H54 (cell line): ENCODE measurements around the gene TIA1.
"Not testable (repeated sequence)": the region's sequence is repeated elsewhere in the genome, so short reads cannot be mapped to it uniquely, and the experiment has no call there.

Source experiments
- DNase-seq: peaks from one replicate; pipeline ENCODE4 v3.0.0; 2011; ENCODE audit warnings: low spot score, mixed read lengths; ENCODE audit not compliant: insufficient read length
- FAIRE-seq: peaks from 3 replicates; lab custom pipeline; 2011; peaks lifted over from hg19 to GRCh38; lab: Jason Lieb, UNC
- POLR2A ChIP-seq: IDR thresholded peaks from 2 replicates; pipeline ENCODE4 v1.6.1; 2011; ENCODE audit warnings: low read depth, mild to moderate bottlenecking, low read length

TIA1 gene

DNA sequence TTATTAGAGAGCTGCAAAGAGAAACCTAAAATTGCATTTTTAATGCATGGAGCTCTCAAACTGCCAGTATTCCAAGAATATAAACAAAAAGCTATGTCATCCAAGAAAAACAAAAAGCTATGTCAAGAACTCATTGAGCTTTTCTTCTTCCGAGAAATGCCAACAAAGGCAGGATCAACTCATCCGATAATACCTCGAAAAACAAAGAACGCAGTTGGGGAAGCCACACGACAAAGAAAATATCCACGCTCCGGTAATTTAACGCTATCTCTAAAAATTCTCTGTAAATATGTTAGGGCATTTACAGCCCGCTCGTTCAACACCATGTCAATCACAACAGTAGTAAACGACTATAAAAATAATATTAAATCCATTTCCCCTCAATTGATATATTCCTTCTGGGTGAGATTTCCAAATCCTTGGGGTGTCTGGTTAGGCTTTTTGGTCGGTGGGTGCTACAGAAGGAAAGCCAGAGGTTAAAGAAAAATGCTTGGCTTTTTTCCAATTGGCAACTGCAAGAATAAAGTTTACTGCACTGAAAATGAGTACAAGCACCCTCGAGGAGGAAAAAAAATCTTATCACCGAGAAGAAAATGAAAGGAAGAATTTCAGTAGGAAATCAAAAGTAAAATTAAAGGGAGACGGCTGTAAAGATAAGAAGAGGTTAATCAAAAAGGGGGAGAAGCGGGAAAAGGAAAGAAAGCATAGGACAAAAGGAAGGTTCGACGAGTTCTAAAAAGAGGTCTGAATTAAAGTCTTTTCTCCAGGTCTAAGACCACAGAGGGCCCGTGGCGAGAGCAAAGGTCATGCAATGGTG, 856 bp downstream of the TIA1 start:
- DNase-seq (no peak), FAIRE-seq (peak; percentile 20)

DNA sequence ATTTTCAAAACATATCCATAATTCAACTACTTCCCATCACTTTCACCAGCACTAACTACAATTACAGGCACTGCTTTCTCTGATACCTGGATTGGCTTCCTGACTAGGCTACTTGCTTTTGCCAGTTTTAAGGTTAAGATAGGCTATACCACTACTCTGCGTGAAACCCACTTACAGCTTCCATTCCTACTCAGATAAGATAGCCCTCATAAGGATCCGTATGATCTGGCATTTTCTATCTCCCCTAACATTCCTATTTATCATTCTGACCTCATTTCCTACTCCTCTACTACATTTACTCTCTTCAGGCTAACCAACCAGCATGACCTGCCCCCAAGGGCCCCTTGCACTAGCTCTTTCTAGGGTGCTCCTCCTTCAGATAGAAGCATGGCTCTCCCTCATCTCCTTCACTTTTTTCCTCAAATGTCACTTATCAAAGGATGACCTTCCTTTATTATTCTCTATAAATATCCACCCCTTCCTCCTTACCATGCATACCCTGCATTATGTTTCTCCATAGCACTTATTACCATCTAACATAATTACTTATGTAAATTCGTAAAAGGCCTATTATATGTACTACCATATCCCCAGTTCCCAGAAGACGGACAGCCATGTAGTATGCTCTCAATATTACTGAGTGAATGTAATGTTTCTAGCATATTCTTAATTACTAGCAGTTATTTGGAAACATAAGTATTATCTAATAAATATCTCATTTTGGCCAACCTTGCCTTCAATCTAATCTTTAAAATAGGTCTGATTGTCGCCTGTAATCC, 4.4 kb downstream of the TIA1 start:
- FAIRE-seq (no peak), DNase-seq (no peak)
- no peak for TF ChIP-seq POLR2A

More for the DNA sequence above, 856 bp downstream of the TIA1 start:
- TF ChIP-seq POLR2A: no peak

DNA sequence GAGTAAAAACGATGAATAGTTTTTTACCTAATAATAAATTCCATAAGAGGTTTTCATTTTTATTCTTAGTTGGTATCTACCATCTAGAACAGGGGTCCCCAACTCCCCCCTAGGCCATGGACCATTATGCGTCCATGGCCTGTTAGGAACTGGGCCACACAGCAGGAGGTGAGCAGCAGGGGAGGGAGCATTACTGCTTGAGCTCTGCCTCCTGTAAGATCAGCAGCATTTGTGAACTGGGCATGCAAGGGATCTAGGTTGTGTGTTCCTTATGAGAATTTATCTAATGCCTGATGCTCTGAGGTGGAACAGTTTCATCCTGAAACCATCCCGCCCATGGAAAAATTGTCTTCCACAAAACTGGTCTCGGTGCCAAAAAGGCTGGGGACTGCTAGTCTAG, 5.9 kb downstream of the TIA1 start:
- no peak for FAIRE-seq
- no peak for TF ChIP-seq POLR2A
- DNase-seq: no peak

DNA sequence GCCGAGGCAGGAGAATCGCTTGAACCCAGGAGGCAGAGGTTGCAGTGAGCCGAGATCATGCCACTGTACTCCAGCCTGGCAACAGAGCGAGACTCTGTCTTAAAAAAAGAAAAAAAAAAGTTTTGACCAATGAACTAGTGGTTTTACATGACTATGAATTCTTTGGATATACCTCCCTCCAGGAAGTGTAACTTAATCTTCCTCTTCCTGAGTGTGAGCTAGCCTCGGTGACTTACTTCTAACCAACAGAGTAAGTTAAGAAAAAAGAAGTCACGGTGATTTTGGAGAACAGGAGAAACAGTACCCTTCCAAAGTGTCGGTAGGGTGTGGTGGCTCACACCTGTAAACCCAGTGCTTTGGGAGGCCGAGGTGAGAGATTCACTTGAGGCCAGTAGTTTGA, 7.1 kb downstream of the TIA1 start:
- DNase-seq (no peak), FAIRE-seq (no peak)
- TF ChIP-seq POLR2A: no peak

DNA sequence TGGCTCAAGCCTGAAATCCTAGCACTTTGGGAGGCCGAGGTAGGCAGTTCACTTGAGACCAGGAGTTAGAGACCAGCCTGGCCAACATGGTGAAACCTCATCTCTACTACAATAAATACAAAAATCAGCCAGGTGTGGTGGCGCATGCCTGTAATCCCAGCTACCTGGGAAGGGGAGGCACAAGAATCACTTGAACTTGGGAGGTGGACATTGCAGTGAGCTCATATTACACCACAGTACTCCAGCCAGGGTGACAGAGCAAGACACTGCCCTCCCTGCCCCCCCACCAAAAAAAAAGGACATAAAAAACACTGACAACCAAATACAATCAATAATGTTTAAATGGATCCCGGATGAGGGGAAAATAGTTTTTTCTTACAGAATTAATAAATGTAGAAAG, 7.8 kb downstream of the TIA1 start:
- TF ChIP-seq POLR2A: no peak
- no peak for FAIRE-seq
- no peak for DNase-seq

DNA sequence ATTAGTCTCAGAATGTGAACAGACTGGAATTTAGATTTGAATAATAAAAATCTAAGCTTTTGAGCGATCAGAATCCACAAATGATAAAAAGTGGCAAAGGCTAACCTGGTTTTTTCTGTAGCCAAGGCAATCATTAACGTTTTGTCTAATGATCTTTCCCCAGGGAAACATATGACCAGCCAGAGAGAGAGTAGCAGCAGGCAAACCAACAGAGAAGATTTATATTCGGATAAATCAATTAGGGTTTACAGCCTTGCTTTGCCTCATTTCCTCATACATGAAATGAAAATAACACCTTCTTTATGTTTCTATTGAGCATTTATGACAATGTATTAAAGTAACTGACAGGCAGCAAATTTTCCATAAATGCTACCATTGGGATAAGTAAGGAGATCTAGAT, 14.5 kb downstream of the TIA1 start:
- DNase-seq: no peak
- no peak for FAIRE-seq
- TF ChIP-seq POLR2A: no peak

DNA sequence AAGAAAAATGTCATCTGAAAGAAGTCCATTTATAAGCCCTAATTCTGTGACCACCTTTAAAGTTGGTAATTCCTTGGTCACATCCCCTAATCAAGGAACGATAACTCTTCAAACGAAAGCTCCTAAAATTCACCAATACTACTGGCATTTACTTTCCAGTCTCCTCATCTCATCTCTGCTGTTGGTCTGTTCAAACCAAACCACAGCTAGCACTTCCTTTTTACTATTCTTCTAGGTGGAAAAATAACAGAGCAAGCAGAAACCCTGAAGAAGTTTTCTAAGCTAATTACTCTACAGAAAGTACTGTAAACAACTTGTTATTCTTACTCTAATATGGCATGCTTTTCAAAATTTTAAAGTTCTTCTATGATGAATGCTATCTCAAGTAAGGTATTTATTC, 21.6 kb downstream of the TIA1 start:
- no peak for DNase-seq
- no peak for TF ChIP-seq POLR2A
- no peak for FAIRE-seq

DNA sequence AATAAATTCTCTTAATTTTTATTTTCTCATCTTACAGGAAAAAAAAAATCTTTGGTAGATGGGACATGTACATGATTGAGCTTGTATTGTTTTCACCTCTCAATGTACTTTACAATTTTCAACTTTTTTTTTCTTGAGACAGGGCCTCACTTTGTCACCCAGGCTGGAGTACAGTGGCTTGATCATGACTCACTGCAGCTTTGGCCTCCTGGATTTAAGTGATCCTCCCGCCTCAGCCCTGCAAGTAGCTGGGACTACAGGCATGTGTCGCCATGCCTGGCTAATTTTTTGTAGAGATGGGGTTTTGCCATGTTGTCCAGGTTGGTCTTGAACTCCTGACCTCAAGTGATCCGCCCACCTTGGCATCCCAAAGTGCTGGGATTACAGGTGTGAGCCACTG, 25.1 kb downstream of the TIA1 start:
- DNase-seq, FAIRE-seq: not testable (repeated sequence)

DNA sequence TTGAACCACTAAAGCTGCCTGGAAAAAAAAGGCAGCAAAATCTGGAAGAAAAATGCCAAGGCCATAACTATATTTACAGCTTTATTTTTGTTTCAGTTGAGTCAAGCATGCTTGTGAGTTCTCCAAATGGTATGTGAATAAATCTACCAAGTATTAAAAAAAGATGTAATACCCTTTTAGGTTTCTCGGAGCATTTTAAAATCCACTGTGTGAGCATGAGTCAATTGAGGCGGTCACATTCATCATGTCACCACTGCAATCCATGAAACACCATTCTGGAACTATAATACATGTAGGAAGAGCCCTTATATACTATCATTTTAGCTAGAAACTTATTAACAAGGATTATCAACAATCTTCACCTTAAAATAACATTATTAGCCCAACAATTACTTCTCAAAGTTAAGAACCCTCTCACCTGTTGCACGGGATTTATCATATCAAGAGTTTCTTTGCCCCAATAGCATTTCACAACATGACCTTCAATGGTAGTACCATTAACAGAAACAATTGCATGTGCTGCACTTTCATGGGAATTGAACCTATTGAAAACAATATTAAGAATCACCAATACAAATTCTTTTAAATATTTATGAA, 33.4 kb downstream of the TIA1 start:
- DNase-seq: no peak
- TF ChIP-seq POLR2A: no peak
- FAIRE-seq: peak; percentile 62

DNA sequence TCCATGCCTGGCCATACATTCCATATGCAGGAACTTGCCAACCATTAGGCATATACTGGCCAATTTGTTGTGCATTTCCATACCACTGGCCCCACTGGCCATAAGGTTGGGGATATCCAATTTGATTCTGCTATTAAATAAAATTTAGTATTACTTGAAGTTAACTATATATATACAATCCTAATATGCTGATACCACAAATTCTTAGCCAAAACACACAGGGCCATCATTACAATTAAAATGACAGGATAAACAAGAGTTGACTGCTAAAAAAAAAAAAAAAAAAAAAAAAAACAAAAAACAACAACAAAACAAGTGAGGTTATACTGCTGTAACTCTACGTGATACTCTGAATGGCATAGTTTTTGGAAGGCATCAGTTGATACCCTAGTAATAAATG, 34.1 kb downstream of the TIA1 start:
- TF ChIP-seq POLR2A: no peak
- FAIRE-seq (peak; percentile 20), DNase-seq (no peak)

DNA sequence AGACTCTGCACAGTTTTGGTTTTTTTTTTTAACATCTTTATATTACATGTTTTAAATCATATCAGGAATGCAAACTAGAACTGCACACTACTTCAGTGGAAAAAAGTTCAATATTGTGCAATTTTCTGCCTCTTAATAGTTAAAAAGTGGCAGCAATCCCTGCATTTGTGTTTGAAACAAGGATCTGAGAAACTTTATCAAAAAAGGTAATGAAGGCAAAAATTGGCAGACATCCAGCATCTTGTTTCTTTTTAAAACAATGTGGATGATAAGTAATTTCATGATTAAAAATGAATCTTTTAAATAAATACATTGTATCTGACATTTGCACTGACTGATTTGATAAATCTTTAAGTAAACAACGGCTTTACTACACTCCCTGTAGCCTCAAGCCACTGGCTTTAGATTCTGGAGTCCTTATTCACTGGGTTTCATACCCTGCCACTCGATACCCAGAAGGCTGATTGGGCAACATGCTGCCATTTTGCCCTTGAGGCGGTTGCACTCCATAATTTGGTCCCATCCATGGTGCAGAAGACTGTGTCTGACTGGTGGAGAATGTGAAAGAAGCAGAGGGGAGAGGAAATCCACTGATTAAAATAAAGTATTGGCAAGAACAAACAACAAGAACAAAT, 36.0 kb downstream of the TIA1 start:
- DNase-seq (no peak), FAIRE-seq (no peak)
- TF ChIP-seq POLR2A: no peak

DNA sequence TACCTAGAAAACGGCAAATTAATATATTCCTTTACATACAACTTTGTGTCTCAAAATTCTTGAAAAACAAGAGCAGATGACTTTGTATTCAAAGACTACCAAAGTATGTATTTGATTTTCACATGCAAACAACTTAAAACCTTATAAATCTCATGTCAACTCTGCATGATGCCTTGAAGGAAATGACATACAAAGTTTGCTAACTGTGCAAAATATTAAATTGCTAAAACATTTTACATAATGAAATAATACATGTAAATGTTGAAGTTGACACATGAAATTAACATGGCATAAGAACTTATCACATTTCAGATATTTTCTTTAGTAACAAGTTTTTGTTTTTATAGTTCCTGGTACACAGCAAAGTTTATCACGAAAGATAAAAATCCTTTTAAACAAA, 36.8 kb downstream of the TIA1 start:
- no peak for DNase-seq
- TF ChIP-seq POLR2A: no peak
- FAIRE-seq: no peak

DNA sequence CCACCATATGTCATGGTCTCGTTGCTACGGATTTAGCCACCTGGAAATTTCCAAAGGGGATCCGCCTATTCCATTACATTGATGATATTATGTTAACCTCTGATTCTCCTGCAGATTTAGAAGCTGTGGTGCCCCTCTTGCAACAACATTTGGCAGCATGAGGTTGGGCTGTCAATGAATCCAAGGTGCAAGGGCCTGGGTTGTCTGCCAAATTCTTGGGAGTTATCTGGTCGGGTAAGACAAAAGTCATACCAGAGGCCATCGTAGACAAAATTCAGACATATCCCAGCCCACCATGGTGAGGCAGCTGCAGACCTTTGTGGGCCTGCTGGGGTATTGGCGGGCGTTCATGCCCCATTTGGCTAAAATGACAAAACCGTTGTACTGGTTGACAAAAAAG, 44.0 kb downstream of the TIA1 start:
- TF ChIP-seq POLR2A: no peak
- DNase-seq (no peak), FAIRE-seq (no peak)

DNA sequence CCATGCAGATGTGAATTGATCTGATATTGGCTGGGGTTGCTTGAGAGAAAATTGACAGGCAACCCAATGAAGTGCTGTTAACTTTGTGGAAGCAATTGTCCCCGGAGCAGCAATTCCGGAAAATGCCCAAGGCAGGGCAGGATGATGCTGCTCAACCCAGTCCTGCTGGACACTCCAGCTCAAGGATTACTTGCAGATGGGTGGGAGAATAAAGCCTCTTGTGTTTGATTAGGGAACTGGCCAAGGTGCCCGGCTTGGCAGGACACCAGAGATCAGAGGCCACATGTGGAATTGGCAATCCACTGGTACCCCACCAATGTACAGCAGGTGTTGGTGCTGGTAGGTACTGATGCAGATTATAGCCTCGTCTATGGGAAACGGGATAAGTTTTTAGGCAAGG, 45.3 kb downstream of the TIA1 start:
- FAIRE-seq (no peak), DNase-seq (no peak)
- TF ChIP-seq POLR2A: no peak
